ENCODE measurements around the gene NDNF. TPM values are rescaled to one million over a fixed set of nuclear protein-coding genes. Genes with fewer than 3 reads are reported as not detected.

The NDNF gene
- total RNA-seq, 1 experiment from 2014 or later: 0.22 TPM

DNA sequence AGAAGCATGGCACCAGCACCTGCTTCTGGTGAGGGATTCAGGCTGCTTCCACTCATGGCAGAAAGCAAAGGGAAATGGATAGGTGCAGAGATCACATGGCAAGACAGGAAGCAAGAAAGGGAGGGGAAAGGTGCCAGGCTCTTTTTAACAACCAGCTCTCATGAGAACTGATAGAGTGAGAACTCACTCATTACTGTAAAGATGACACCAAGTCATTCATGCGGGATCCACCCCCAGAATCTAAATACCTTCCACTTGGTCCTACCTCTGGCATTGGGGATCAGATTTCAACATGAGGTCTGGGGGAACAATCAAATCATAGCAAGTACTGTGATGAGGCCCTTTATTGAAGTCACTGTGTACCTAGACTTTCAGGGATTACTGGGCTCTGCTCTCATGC, 77.8 kb downstream of the NDNF start:
- intact Hi-C loops (cut with micrococcal nuclease): no loop called here
- Histone ChIP-seq H3K36me3 (ENCODE audit: control insufficient read depth in 1 of 2, insufficient read depth in 2 of 2, low read length in 2 of 2) (no peaks in the 10 kb centered on the region), H3K27me3 (ENCODE audit: insufficient read depth, low read length) (no peaks in the 10 kb centered on the region), H3K4me2 (ENCODE audit: low read length) (no peak overlapping the region), H3K9me2 (ENCODE audit: insufficient read depth) (no peaks in the 10 kb centered on the region), H3K4me1 (ENCODE audit: control insufficient read depth in 1 of 2, insufficient read depth in 2 of 2, low read length in 2 of 2) (no peaks in the 10 kb centered on the region), H4K20me1 (ENCODE audit: insufficient read depth) (no peaks in the 10 kb centered on the region), H3K27ac (ENCODE audit: low read depth, low read length) (no peak overlapping the region), H3K79me2 (ENCODE audit: insufficient read depth, low read length) (no peaks in the 10 kb centered on the region), H2AFZ (ENCODE audit: low read depth, low read length, poor library complexity, severe bottlenecking) (no peak overlapping the region), H3K9me3 (ENCODE audit: control insufficient read depth in 1 of 2, insufficient read depth in 1 of 2, low read depth in 1 of 2, low read length in 2 of 2) (no peaks in the 10 kb centered on the region), H3K4me3 (replicated peaks in 1 of 2; ENCODE audit: low read depth in 1 of 2, low read length in 2 of 2) (no peak overlapping the region), H3K9ac (ENCODE audit: low read length) (no peak overlapping the region)
- CTCF ChIA-PET: no interaction called here
- no peak for ATAC-seq
- BruUV-seq (replicated peaks): no TSS peak
- TF ChIP-seq POLR2A (IDR thresholded peaks at IDR 0.05; ENCODE audit: borderline replicate concordance, extremely low read depth, insufficient read depth, insufficient read length) (no peak), YY1 (IDR thresholded peaks at IDR 0.05; ENCODE audit: extremely low read depth, insufficient replicate concordance, low read depth, low read length) (no peak), JUND (IDR thresholded peaks at IDR 0.05) (no peak), EZH2 (IDR thresholded peaks at IDR 0.05) (no peak), ELF1 (IDR thresholded peaks at IDR 0.05; ENCODE audit: borderline replicate concordance, low read depth) (no peak), SRF (IDR thresholded peaks at IDR 0.05; ENCODE audit: low read depth) (no peak), ATF3 (IDR thresholded peaks at IDR 0.05) (no peak), SIN3A (IDR thresholded peaks at IDR 0.05; ENCODE audit: low read depth) (no peak), EGR1 (IDR thresholded peaks at IDR 0.05; ENCODE audit: low read depth) (no peak), POLR2AphosphoS5 (IDR thresholded peaks at IDR 0.05; ENCODE audit: low read depth, low read length) (no peak), RAD21 (IDR thresholded peaks at IDR 0.05; ENCODE audit: low read depth) (no peak), ZNF274 (IDR thresholded peaks at IDR 0.05; ENCODE audit: low read depth, low read length) (no peak), EZH2phosphoT487 (IDR thresholded peaks at IDR 0.05; ENCODE audit: borderline replicate concordance) (no peak), ZFX (IDR thresholded peaks at IDR 0.05) (no peak), CBX3 (IDR thresholded peaks at IDR 0.05; ENCODE audit: low read depth) (no peak)
- TF ChIP-seq, protein P1, sequence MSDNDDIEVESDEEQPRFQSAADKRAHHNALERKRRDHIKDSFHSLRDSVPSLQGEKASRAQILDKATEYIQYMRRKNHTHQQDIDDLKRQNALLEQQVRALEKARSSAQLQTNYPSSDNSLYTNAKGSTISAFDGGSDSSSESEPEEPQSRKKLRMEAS (IDR thresholded peaks at IDR 0.05): no peak
- TF ChIP-seq, protein P2, sequence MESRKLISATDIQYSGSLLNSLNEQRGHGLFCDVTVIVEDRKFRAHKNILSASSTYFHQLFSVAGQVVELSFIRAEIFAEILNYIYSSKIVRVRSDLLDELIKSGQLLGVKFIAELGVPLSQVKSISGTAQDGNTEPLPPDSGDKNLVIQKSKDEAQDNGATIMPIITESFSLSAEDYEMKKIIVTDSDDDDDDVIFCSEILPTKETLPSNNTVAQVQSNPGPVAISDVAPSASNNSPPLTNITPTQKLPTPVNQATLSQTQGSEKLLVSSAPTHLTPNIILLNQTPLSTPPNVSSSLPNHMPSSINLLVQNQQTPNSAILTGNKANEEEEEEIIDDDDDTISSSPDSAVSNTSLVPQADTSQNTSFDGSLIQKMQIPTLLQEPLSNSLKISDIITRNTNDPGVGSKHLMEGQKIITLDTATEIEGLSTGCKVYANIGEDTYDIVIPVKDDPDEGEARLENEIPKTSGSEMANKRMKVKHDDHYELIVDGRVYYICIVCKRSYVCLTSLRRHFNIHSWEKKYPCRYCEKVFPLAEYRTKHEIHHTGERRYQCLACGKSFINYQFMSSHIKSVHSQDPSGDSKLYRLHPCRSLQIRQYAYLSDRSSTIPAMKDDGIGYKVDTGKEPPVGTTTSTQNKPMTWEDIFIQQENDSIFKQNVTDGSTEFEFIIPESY (IDR thresholded peaks at IDR 0.05; ENCODE audit: extremely low read depth, insufficient replicate concordance, low read length): no peak
- TF ChIP-seq, protein P3, sequence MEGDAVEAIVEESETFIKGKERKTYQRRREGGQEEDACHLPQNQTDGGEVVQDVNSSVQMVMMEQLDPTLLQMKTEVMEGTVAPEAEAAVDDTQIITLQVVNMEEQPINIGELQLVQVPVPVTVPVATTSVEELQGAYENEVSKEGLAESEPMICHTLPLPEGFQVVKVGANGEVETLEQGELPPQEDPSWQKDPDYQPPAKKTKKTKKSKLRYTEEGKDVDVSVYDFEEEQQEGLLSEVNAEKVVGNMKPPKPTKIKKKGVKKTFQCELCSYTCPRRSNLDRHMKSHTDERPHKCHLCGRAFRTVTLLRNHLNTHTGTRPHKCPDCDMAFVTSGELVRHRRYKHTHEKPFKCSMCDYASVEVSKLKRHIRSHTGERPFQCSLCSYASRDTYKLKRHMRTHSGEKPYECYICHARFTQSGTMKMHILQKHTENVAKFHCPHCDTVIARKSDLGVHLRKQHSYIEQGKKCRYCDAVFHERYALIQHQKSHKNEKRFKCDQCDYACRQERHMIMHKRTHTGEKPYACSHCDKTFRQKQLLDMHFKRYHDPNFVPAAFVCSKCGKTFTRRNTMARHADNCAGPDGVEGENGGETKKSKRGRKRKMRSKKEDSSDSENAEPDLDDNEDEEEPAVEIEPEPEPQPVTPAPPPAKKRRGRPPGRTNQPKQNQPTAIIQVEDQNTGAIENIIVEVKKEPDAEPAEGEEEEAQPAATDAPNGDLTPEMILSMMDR (IDR thresholded peaks at IDR 0.05 in 2 of 3, conservative IDR thresholded peaks at IDR 0.05 in 1 of 3; ENCODE audit: borderline replicate concordance in 1 of 3, insufficient read depth in 1 of 3, low read depth in 2 of 3, low read length in 2 of 3): no peak
- POLR2A ChIA-PET: no interaction called here
- no peak for DNase-seq (ENCODE audit: low read depth, low spot score)
- RAD21 ChIA-PET (ENCODE audit: low non-redundant PET in 1 of 2, low total read pairs in 2 of 2, uncharacterized antibody in 2 of 2, unreplicated experiment in 2 of 2): no interaction called here

Data from HCT116 (cell line).